ENCODE results near the gene ZNF662.

The ZNF662 gene

GRCh38 chr3:42946050-42946449 is 40.1 kb downstream of the ZNF662 start:
- Histone ChIP-seq H3K36me3 (replicated peaks) (no peaks in the 10 kb centered on the region), H3K27ac (no peak overlapping the region), H3K27me3 (replicated peaks) (no peaks in the 10 kb centered on the region), H3K4me3 (ENCODE audit: low read depth, low read length) (no peak overlapping the region)
- no peak for DNase-seq
- TF ChIP-seq, protein P1, sequence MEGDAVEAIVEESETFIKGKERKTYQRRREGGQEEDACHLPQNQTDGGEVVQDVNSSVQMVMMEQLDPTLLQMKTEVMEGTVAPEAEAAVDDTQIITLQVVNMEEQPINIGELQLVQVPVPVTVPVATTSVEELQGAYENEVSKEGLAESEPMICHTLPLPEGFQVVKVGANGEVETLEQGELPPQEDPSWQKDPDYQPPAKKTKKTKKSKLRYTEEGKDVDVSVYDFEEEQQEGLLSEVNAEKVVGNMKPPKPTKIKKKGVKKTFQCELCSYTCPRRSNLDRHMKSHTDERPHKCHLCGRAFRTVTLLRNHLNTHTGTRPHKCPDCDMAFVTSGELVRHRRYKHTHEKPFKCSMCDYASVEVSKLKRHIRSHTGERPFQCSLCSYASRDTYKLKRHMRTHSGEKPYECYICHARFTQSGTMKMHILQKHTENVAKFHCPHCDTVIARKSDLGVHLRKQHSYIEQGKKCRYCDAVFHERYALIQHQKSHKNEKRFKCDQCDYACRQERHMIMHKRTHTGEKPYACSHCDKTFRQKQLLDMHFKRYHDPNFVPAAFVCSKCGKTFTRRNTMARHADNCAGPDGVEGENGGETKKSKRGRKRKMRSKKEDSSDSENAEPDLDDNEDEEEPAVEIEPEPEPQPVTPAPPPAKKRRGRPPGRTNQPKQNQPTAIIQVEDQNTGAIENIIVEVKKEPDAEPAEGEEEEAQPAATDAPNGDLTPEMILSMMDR (IDR thresholded peaks at IDR 0.05; ENCODE audit: low read depth, low read length, missing control alignments), result no peak
- in situ Hi-C loops (cut with HindIII; ENCODE audit: low pct_ligation_motif_present, low sequenced_read_pairs), result no loop called here

DNA sequence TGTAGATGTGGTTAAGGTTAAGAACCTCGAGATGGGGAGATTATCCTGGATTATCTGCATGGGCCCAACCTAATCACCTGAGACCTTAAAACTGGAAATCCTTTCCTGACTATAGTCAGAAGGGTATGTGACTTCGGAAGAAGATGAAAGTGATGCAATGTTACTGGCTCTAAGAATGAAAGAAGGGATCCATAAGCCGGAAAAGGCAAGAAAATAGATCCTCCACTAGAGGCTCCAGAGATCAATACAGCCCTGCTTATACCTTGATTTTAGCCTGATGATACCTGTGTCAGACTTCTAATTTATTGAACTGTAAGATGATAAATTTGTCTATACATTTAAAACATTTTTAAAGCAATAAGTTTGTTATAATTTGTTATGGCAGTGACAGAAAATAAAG is 51.6 kb downstream of the ZNF662 start:
- TF ChIP-seq, protein P1 (IDR thresholded peaks at IDR 0.05; ENCODE audit: low read depth, low read length, missing control alignments), result peak; percentile 31
- DNase-seq, result no peak
- H3K36me3 ChIP-seq (replicated peaks), result no peaks in the 10 kb centered on the region
- no peak overlapping the region for H3K4me3 ChIP-seq (ENCODE audit: low read depth, low read length)
- in situ Hi-C loops (cut with HindIII; ENCODE audit: low pct_ligation_motif_present, low sequenced_read_pairs), result no loop called here
- H3K27ac ChIP-seq, result no peak overlapping the region
- H3K27me3 ChIP-seq (replicated peaks), result no peaks in the 10 kb centered on the region

DNA sequence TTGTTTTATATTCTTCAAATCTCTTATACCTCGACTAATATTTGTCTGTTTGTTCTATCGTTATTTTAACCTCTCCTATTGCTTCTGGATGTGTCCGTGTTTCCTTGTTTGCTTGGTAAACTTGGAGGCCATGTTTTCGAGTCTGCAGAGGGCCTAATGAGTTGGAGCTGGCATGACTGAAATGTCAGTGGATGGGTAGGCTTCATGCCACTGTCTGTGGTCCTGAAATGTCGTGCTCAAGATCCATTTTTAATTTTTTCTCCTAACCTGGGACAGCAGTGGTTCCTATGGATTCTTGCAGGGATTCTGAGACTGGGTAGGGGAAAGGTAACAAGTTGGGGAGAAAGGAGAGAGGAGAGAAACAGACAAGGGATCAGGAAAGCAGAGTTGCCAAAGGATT is 54.3 kb downstream of the ZNF662 start:
- H3K27me3 ChIP-seq (replicated peaks), result no peaks in the 10 kb centered on the region
- TF ChIP-seq, protein P1 (IDR thresholded peaks at IDR 0.05; ENCODE audit: low read depth, low read length, missing control alignments), result no peak
- in situ Hi-C loops (cut with HindIII; ENCODE audit: low pct_ligation_motif_present, low sequenced_read_pairs), result no loop called here
- peak; percentile 20 for DNase-seq
- H3K36me3 ChIP-seq (replicated peaks), result no peaks in the 10 kb centered on the region
- no peak overlapping the region for H3K4me3 ChIP-seq (ENCODE audit: low read depth, low read length)
- H3K27ac ChIP-seq, result no peak overlapping the region

- TF ChIP-seq, protein P1 (IDR thresholded peaks at IDR 0.05; ENCODE audit: low read depth, low read length, missing control alignments), result no peak
- H3K4me3 ChIP-seq (ENCODE audit: low read depth, low read length), result no peak overlapping the region
- in situ Hi-C loops (cut with HindIII; ENCODE audit: low pct_ligation_motif_present, low sequenced_read_pairs), result no loop called here
- no peak overlapping the region for H3K27ac ChIP-seq
- H3K36me3 ChIP-seq (replicated peaks), result no peaks in the 10 kb centered on the region
- H3K27me3 ChIP-seq (replicated peaks), result no peaks in the 10 kb centered on the region
- no peak for DNase-seq
These were observed 54.8 kb downstream of the ZNF662 start for GRCh38 chr3:42960786-42961185.

DNA sequence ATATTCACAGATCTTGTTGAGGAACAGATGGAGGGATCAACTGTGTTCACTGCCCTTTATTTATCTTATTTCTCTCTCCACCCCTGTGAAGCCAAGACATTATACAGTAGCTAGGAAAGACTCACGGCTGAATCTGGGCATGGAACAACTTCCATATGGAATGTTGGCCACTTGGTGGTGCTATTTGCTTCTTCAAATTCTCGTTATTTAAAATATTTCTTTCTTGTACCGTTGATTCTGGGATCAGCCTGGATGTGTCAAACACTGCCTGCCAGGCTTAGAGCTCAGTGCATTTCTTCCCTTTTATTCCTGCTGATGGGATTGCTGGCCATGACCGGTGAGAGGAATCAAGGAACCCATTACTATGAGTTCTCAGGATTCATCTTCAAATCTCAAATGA is 55.7 kb downstream of the ZNF662 start:
- Histone ChIP-seq H3K27me3 (replicated peaks) (no peaks in the 10 kb centered on the region), H3K4me3 (ENCODE audit: low read depth, low read length) (no peak overlapping the region), H3K27ac (no peak overlapping the region), H3K36me3 (replicated peaks) (no peaks in the 10 kb centered on the region)
- TF ChIP-seq, protein P1 (IDR thresholded peaks at IDR 0.05; ENCODE audit: low read depth, low read length, missing control alignments), result peak; percentile 71
- DNase-seq, result peak; percentile 54
- in situ Hi-C loops (cut with HindIII; ENCODE audit: low pct_ligation_motif_present, low sequenced_read_pairs), result no loop called here

DNA sequence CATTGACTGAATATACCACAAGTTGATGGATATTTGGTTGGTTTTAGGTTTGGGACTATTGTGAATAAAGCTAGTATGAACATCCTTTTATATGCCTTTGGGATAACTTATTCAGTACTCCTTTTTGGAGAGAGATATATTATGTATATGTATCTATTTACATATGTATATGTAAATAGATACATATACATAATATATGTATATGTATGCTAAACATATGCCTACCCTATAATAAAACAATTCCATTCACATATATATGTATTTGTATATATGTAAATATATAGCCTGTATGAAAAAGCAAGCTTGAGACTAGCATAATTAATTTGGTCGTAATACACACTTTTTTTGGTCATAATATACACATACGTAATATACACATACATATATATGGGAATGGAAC is 57.3 kb downstream of the ZNF662 start:
- no peak overlapping the region for H3K27ac ChIP-seq
- no peaks in the 10 kb centered on the region for H3K27me3 ChIP-seq (replicated peaks)
- H3K4me3 ChIP-seq (ENCODE audit: low read depth, low read length), result no peak overlapping the region
- DNase-seq, result no peak
- TF ChIP-seq, protein P1 (IDR thresholded peaks at IDR 0.05; ENCODE audit: low read depth, low read length, missing control alignments), result no peak
- in situ Hi-C loops (cut with HindIII; ENCODE audit: low pct_ligation_motif_present, low sequenced_read_pairs), result no loop called here
- H3K36me3 ChIP-seq (replicated peaks), result no peaks in the 10 kb centered on the region

All from brain microvascular endothelial cell (primary cell).